ENCODE measurements around the gene GALNT15.

DNA sequence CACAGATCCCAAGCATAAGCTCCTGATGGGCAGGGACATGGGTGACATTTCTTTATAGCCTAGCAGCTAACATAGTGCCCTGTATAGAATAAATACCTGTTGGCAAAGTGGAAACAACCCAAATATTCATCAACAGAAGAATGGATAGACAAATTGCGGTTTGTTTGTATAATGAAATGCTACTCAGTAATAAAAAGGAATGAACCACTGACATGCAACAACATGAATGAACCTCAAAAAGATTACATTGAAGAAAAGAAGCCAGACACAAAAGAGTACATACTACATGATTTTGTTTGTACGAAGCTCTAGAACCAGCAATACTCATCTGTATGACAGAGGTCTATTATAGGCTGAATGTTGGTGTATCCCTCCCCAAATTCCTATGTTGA is 33.6 kb upstream of the GALNT15 start:
- TF ChIP-seq, protein P1, sequence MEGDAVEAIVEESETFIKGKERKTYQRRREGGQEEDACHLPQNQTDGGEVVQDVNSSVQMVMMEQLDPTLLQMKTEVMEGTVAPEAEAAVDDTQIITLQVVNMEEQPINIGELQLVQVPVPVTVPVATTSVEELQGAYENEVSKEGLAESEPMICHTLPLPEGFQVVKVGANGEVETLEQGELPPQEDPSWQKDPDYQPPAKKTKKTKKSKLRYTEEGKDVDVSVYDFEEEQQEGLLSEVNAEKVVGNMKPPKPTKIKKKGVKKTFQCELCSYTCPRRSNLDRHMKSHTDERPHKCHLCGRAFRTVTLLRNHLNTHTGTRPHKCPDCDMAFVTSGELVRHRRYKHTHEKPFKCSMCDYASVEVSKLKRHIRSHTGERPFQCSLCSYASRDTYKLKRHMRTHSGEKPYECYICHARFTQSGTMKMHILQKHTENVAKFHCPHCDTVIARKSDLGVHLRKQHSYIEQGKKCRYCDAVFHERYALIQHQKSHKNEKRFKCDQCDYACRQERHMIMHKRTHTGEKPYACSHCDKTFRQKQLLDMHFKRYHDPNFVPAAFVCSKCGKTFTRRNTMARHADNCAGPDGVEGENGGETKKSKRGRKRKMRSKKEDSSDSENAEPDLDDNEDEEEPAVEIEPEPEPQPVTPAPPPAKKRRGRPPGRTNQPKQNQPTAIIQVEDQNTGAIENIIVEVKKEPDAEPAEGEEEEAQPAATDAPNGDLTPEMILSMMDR (conservative IDR thresholded peaks at IDR 0.05 in 1 of 2, IDR thresholded peaks at IDR 0.05 in 1 of 2; ENCODE audit: low read depth in 1 of 2, low read length in 2 of 2), result no peak
- no peak for TF ChIP-seq EZH2 (IDR thresholded peaks at IDR 0.05; ENCODE audit: low read length, missing control alignments)

Measured in fibroblast of lung (primary cell).